HepG2 (cell line): Measurements from ENCODE around the gene PMEL. TPM values are rescaled to one million over a fixed set of nuclear protein-coding genes. Genes with fewer than 3 reads are reported as not detected.

Source experiments
- ATAC-seq: fragments of 200-7000 bp; cut with Tn5 transposase; 3 replicates; pipeline ENCODE4 v1.9.1; 2020; ENCODE audit warnings: mild to moderate bottlenecking, moderate library complexity
- BruUV-seq: library from RNA; stranded (reverse); fragments of 400-500 nt; replicated peaks from 2 replicates; lab custom pipeline; 2021; lab: Mats Ljungman, UMichigan
- CTCF ChIA-PET: fragments of 300-600 bp; formaldehyde crosslinking; extraction: SDS; loops from one replicate; lab custom pipeline; 2021; ENCODE audit warnings: low total read pairs, inconsistent platforms, low intra/inter-chr PET ratio; lab: Yijun Ruan, JAX
- POLR2A ChIA-PET: fragments of 350-600 bp; sonication (Branson Sonifier 250); formaldehyde crosslinking; loops from one replicate; lab custom pipeline; 2020; ENCODE audit warnings: antibody characterized with exemption, inconsistent platforms; lab: Yijun Ruan, JAX
- DNase-seq: peaks from one replicate; pipeline ENCODE4 v3.0.0-alpha.2; 2015; ENCODE audit warnings: low spot score
- FAIRE-seq: peaks from 3 replicates; lab custom pipeline; 2011; peaks lifted over from hg19 to GRCh38; lab: Jason Lieb, UNC
- H2AFZ ChIP-seq: one replicate; pipeline ENCODE4 v1.6.1; 2011; ENCODE audit warnings: low read length, inconsistent platforms
- H3K27ac ChIP-seq: fragments of 300-600 bp; 3 replicates; pipeline ENCODE4 v1.8.0; 2011; ENCODE audit warnings: mixed run types, mild to moderate bottlenecking, mixed read lengths, low read length, inconsistent platforms; ENCODE audit not compliant: insufficient read depth; ENCODE audit errors: extremely low read length
- H3K27me3 ChIP-seq, 2 experiments: fragments of 200-600 bp in 1 of 2; 2 replicates in 1 of 2; 3 replicates in 1 of 2; pipeline versions ENCODE4 v1.6.0 to v1.8.0; 2011; ENCODE audit warnings: low read length in 2 of 2, mild to moderate bottlenecking in 2 of 2, moderate library complexity in 2 of 2, inconsistent platforms in 1 of 2; ENCODE audit not compliant: insufficient read depth in 2 of 2, control insufficient read depth in 1 of 2
- H3K36me3 ChIP-seq, 2 experiments: fragments of 200-600 bp in 1 of 2; replicated peaks in 1 of 2; 2 replicates in 1 of 2; 3 replicates in 1 of 2; pipeline versions ENCODE4 v1.5.1 to v1.8.0; 2011; ENCODE audit warnings: low read length in 2 of 2, inconsistent platforms in 1 of 2; ENCODE audit not compliant: insufficient read depth in 2 of 2, control insufficient read depth in 1 of 2
- H3K4me1 ChIP-seq: 2 replicates; pipeline ENCODE4 v1.5.1; 2012; ENCODE audit warnings: low read length, inconsistent platforms; ENCODE audit not compliant: insufficient read depth
- H3K4me2 ChIP-seq: 2 replicates; pipeline ENCODE4 v1.6.0; 2011; ENCODE audit warnings: low read depth, low read length, inconsistent platforms
- H3K4me3 ChIP-seq, 3 experiments: fragments of 200-600 bp in 1 of 3; sonication (generic), shearing (Covaris generic) in 1 of 3; replicated peaks in 1 of 3; 2 replicates each; pipeline ENCODE4 v1.5.1; 2011 to 2016; ENCODE audit warnings: low read length in 3 of 3, inconsistent platforms in 2 of 3, low read depth in 2 of 3, mild to moderate bottlenecking in 2 of 3, control low read depth in 1 of 3, mixed read lengths in 1 of 3; ENCODE audit not compliant: insufficient read depth in 1 of 3
- H3K79me2 ChIP-seq: one replicate; pipeline ENCODE4 v1.6.1; 2011; ENCODE audit warnings: low read length, inconsistent platforms; ENCODE audit not compliant: insufficient read depth
- H3K9ac ChIP-seq: 2 replicates; pipeline ENCODE4 v1.6.0; 2011; ENCODE audit warnings: mild to moderate bottlenecking, low read depth, low read length, inconsistent platforms; ENCODE audit not compliant: insufficient read depth
- H3K9me3 ChIP-seq: 2 replicates; pipeline ENCODE4 v1.5.1; 2012; ENCODE audit warnings: mild to moderate bottlenecking, low read length
- H4K20me1 ChIP-seq: 2 replicates; pipeline ENCODE4 v1.6.0; 2011; ENCODE audit warnings: inconsistent platforms, mild to moderate bottlenecking, low read length, moderate library complexity; ENCODE audit not compliant: insufficient read depth
- CHD4 ChIP-seq: fragments of 200-600 bp; sonication (generic); IDR thresholded peaks from 2 replicates; pipeline ENCODE4 v1.7.0; 2017; ENCODE audit warnings: mild to moderate bottlenecking, low read length, borderline replicate concordance
- GATAD2A ChIP-seq: IDR thresholded peaks from 2 replicates; pipeline ENCODE4 v1.6.1; 2016
- MEIS1 ChIP-seq: sonication (generic); formaldehyde crosslinking; IDR thresholded peaks from 2 replicates; pipeline ENCODE4 v1.9.0; 2021; ENCODE audit warnings: mild to moderate bottlenecking, missing genetic modification reagents, moderate library complexity, borderline replicate concordance
- NFE2L2 ChIP-seq: fragments of 150-350 bp; IDR thresholded peaks from 2 replicates; pipeline ENCODE4 v1.6.1; 2014; ENCODE audit warnings: low read length
- POLR2AphosphoS2 ChIP-seq: IDR thresholded peaks from 2 replicates; pipeline ENCODE4 v1.6.1; 2011; ENCODE audit warnings: low read depth, low read length, improper control_type of control experiment
- STAG1 ChIP-seq: sonication (generic); formaldehyde crosslinking; IDR thresholded peaks from 2 replicates; pipeline ENCODE4 v1.4.0; 2020; ENCODE audit warnings: missing genetic modification reagents
- ZNF468 ChIP-seq: sonication (generic); formaldehyde crosslinking; IDR thresholded peaks from 2 replicates; pipeline ENCODE4 v1.8.0; 2022; ENCODE audit warnings: mild to moderate bottlenecking, moderate library complexity, missing genetic modification reagents
- ZNF547 ChIP-seq: sonication (generic); formaldehyde crosslinking; IDR thresholded peaks from 2 replicates; pipeline ENCODE4 v1.5.1; 2020; ENCODE audit warnings: mild to moderate bottlenecking, missing genetic modification reagents
- ZNF788 ChIP-seq: sonication (generic); formaldehyde crosslinking; IDR thresholded peaks from 2 replicates; pipeline ENCODE4 v1.5.0; 2020; ENCODE audit warnings: mild to moderate bottlenecking, missing genetic modification reagents, borderline replicate concordance
- WGBS: methylation state at CpG from one replicate; pipeline ENCODE4 v1.1.6; 2017; ENCODE audit warnings: low lambda C conversion rate; 5-methylcytosine and 5-hydroxymethylcytosine counted together
- in situ Hi-C: cut with HindIII; loops from 2 replicates; pipeline ENCODE4 v1.10.0; 2017; ENCODE audit warnings: low pct_unique_long_range_greater_than_20kb; ENCODE audit not compliant: extremely low pct_ligation_motif_present
- intact Hi-C: fragments of 100-400 bp; cut with micrococcal nuclease; formaldehyde crosslinking; loops from one replicate; pipeline ENCODE4 v1.10.0; 2022; ENCODE audit not compliant: unreplicated experiment
- polyA plus RNA-seq, 8 experiments: library from polyadenylated mRNA; depleted of rRNA in 3 of 8; stranded (reverse) in 7 of 8; unstranded in 1 of 8; fragments of >200 nt; fragmentation: Illumina TruSeq in 4 of 8; extraction: Trizol in 4 of 8; gene quantifications; 2 replicates each; pipeline versions ENCODE4 v1.2.1 to v1.2.3, GENCODE V29; 2011 to 2016; ENCODE audit warnings: low read depth in 4 of 8, missing spikeins in 1 of 8, mixed read lengths in 1 of 8; ENCODE audit not compliant: insufficient read depth in 1 of 8
- total RNA-seq, 5 experiments: library from RNA; depleted of rRNA; stranded (reverse); fragments of >200 nt; fragmentation: Illumina TruSeq; extraction: Trizol; gene quantifications; 2 replicates each; pipeline ENCODE4 v1.2.3, GENCODE V29; 2016; ENCODE audit warnings: low read depth in 1 of 5
- TF ChIP-seq, protein P1 (sequence below): sonication (generic); formaldehyde crosslinking; IDR thresholded peaks from 2 replicates; pipeline ENCODE4 v1.9.0; 2021; ENCODE audit warnings: mild to moderate bottlenecking, missing genetic modification reagents
- TF ChIP-seq, protein P2 (sequence below): sonication (generic); formaldehyde crosslinking; IDR thresholded peaks from 2 replicates; pipeline ENCODE4 v1.5.1; 2020; ENCODE audit warnings: missing genetic modification reagents, mild to moderate bottlenecking, borderline replicate concordance
- TF ChIP-seq, protein P3 (sequence below): sonication (generic); formaldehyde crosslinking; IDR thresholded peaks from 2 replicates; pipeline ENCODE4 v1.4.0; 2020; ENCODE audit warnings: missing genetic modification reagents

Gene PMEL
- total and polyA plus RNA-seq, 2 of the 13 experiments (the other 11 are each of a cell fraction or from before 2014, with no cell fraction given) = 0.49 to 3.3 TPM

DNA sequence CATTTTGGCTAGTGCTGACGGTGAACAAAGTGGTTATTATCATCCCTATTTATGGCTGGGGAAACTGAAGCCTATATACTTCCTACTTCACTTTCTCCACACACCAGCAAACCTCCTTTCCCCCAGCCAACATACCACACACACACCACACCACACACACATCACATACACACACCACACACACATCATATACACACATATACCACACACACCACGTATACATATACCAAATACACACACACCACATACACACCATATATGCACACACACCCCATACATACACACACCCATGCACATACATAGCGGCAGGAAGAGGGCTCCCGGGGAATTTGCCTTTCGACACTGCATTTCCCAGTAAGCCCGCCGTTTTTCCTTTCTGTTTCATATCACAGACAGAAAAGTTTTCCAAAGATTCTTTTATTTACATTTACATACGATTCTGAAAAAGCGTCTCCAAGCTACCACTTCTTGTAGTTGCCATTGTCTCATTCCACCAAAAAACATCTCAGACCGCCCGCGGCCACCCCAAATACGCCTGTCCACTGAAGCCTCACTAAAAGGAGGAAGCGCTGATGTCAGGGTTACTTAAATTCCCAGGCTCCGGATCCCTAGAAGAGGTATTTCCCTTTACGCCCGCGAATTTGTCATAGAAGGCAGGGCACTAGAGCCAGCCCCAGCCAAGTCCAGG is 7.2 kb upstream of the PMEL start:
- H2AFZ ChIP-seq = no peak overlapping the region
- ATAC-seq (no peak), FAIRE-seq (peak; percentile 56), DNase-seq (no peak)
- WGBS = 8% methylated on average over 18 of the region's 18 CpGs
- H3K4me3 ChIP-seq = peak overlapping the region; percentile 63 to 88 (median 75)
- H3K9me3 ChIP-seq = no peaks in the 10 kb centered on the region
- H3K4me2 ChIP-seq = peak overlapping the region; percentile 86
- H3K27ac ChIP-seq = peak overlapping the region; percentile 79
- peaks cover 51% of the 10 kb centered on the region for H3K4me1 ChIP-seq
- no peaks in the 10 kb centered on the region for H4K20me1 ChIP-seq
- intact Hi-C loops = no loop called here
- ChIA-PET POLR2A (interaction anchor here (0.6 to 3.2 kb wide), 33 partner anchors 11 to 387 kb away, joined by 3 to 60 read pairs (median 8); partner anchors contain the start of genes BLOC1S1, CD63, DNAJC14 and ERBB3), CTCF (interaction anchor here (1.5 kb wide), 1 partner anchor 17 kb away, joined by 4 read pairs; no protein-coding TSS in a partner anchor)
- H3K9ac ChIP-seq = peak overlapping the region; percentile 79
- H3K27me3 ChIP-seq = no peaks in the 10 kb centered on the region
- in situ Hi-C loops = loop anchor here (10.0 kb wide), 1 partner anchor 62 kb away; no protein-coding TSS in a partner anchor
- peaks cover 32% of the 10 kb centered on the region for H3K79me2 ChIP-seq
- BruUV-seq = TSS peak; percentile 98
- peaks cover 2 to 23% of the 10 kb centered on the region in 2 experiments for H3K36me3 ChIP-seq
- TF ChIP-seq GATAD2A (CRISPR knock-in tag) = 0 out of 2 replicates have a peak, but pooled peaks have one; percentile 4
- TF ChIP-seq ZNF788 (CRISPR knock-in tag) = 0 out of 2 replicates have a peak, but pooled peaks have one; percentile 5
- TF ChIP-seq, protein P1, sequence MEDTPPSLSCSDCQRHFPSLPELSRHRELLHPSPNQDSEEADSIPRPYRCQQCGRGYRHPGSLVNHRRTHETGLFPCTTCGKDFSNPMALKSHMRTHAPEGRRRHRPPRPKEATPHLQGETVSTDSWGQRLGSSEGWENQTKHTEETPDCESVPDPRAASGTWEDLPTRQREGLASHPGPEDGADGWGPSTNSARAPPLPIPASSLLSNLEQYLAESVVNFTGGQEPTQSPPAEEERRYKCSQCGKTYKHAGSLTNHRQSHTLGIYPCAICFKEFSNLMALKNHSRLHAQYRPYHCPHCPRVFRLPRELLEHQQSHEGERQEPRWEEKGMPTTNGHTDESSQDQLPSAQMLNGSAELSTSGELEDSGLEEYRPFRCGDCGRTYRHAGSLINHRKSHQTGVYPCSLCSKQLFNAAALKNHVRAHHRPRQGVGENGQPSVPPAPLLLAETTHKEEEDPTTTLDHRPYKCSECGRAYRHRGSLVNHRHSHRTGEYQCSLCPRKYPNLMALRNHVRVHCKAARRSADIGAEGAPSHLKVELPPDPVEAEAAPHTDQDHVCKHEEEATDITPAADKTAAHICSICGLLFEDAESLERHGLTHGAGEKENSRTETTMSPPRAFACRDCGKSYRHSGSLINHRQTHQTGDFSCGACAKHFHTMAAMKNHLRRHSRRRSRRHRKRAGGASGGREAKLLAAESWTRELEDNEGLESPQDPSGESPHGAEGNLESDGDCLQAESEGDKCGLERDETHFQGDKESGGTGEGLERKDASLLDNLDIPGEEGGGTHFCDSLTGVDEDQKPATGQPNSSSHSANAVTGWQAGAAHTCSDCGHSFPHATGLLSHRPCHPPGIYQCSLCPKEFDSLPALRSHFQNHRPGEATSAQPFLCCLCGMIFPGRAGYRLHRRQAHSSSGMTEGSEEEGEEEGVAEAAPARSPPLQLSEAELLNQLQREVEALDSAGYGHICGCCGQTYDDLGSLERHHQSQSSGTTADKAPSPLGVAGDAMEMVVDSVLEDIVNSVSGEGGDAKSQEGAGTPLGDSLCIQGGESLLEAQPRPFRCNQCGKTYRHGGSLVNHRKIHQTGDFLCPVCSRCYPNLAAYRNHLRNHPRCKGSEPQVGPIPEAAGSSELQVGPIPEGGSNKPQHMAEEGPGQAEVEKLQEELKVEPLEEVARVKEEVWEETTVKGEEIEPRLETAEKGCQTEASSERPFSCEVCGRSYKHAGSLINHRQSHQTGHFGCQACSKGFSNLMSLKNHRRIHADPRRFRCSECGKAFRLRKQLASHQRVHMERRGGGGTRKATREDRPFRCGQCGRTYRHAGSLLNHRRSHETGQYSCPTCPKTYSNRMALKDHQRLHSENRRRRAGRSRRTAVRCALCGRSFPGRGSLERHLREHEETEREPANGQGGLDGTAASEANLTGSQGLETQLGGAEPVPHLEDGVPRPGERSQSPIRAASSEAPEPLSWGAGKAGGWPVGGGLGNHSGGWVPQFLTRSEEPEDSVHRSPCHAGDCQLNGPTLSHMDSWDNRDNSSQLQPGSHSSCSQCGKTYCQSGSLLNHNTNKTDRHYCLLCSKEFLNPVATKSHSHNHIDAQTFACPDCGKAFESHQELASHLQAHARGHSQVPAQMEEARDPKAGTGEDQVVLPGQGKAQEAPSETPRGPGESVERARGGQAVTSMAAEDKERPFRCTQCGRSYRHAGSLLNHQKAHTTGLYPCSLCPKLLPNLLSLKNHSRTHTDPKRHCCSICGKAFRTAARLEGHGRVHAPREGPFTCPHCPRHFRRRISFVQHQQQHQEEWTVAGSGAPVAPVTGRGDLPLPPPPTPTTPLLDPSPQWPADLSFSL = peak; percentile 82
- TF ChIP-seq ZNF547 (CRISPR knock-in tag) = no peak; the same call in 1 of the 2 replicates
- TF ChIP-seq NFE2L2 = no peak
- TF ChIP-seq, protein P2, sequence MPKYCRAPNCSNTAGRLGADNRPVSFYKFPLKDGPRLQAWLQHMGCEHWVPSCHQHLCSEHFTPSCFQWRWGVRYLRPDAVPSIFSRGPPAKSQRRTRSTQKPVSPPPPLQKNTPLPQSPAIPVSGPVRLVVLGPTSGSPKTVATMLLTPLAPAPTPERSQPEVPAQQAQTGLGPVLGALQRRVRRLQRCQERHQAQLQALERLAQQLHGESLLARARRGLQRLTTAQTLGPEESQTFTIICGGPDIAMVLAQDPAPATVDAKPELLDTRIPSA (CRISPR knock-in tag) = no peak
- TF ChIP-seq MEIS1 (CRISPR knock-in tag) = no peak
- no peak for TF ChIP-seq POLR2AphosphoS2
- TF ChIP-seq, protein P3, sequence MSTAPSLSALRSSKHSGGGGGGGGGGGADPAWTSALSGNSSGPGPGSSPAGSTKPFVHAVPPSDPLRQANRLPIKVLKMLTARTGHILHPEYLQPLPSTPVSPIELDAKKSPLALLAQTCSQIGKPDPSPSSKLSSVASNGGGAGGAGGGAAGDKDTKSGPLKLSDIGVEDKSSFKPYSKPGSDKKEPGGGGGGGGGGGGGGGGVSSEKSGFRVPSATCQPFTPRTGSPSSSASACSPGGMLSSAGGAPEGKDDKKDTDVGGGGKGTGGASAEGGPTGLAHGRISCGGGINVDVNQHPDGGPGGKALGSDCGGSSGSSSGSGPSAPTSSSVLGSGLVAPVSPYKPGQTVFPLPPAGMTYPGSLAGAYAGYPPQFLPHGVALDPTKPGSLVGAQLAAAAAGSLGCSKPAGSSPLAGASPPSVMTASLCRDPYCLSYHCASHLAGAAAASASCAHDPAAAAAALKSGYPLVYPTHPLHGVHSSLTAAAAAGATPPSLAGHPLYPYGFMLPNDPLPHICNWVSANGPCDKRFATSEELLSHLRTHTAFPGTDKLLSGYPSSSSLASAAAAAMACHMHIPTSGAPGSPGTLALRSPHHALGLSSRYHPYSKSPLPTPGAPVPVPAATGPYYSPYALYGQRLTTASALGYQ (CRISPR knock-in tag) = 0 out of 2 replicates have a peak, but pooled peaks have one; percentile 6
- TF ChIP-seq ZNF468 (CRISPR knock-in tag) = 0 out of 2 replicates have a peak, but pooled peaks have one; percentile 41
- peak; percentile 46; the same call in 1 of the 2 replicates for TF ChIP-seq CHD4
- no peak for TF ChIP-seq STAG1 (CRISPR knock-in tag)
